NAMALWA (cell line): ENCODE results near the gene SLC38A3.

Experiments
- DNase-seq: peaks from one replicate; pipeline ENCODE4 v3.0.0-alpha.2; 2015; ENCODE audit warnings: low spot score

SLC38A3 gene

DNA sequence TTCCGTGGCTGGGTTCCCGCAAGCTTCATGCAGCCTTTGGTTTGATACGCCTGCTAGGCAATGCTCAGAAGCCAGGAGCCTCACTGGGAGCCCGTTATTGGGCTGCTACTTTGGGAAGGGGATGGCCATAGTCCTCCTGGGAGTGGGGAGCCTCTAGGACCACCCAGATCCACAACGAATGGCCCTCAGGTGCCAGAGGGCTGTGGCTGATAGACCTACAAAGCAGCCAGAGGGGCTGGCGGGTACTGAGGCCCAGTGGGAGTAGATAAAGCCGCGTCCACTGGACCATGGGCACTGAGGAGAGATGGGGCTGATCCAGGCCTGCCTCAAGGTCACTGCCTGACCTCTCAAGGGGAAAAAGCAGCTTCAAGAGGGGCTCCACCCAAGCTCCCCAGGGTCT, 12.9 kb upstream of the SLC38A3 start:
- no peak for DNase-seq

DNA sequence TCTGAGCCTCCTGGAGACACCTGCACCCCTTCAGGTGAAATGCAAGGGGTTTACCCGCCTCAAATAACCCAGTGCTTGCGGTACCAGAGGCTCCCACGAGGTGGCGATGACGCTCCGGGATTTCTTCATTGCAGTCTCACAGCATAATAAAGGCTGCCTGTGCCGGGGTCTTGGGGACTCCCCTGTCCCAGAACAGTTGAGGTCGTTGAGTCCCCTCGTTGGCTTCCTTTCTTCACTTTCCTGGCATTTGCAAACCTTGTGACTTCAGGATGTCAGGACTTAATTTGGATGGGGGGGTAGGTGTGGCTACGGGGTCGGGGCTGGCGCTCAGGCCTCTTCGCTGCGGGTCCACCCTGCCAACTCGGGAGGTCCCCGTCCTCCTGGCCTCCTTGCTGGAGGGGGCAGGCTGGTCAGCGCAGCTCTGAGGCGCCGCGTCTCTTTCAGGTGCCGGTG, 12.4 kb upstream of the SLC38A3 start:
- DNase-seq: peak; percentile 71

DNA sequence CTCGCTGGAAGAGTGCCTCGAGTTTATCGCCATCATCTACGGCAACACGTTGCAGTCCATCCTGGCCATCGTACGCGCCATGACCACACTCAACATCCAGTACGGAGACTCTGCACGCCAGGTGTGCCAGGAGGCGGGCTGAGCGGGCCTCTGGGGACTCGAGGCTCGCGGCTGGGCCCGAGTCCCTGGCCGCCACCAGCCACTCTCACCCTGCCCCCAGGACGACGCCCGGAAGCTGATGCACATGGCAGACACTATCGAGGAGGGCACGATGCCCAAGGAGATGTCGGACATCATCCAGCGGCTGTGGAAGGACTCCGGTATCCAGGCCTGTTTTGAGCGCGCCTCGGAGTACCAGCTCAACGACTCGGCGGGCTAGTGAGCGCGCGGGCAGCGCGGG, 11.8 kb upstream of the SLC38A3 start:
- DNase-seq: no peak

DNA sequence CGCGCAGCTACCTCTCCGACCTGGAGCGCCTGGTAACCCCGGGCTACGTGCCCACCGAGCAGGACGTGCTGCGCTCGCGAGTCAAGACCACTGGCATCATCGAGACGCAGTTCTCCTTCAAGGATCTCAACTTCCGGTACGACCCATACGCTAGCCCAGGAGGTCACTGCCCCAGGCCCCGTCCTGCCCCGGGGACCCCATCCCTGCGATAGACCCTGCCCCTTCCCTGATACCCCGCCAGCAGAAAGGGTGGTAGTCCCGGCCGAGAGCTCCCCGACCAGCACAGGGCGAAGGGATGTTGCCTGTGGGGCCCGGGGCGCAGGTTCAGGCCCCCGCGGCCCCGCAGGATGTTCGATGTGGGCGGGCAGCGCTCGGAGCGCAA, 11.3 kb upstream of the SLC38A3 start:
- no peak for DNase-seq

DNA sequence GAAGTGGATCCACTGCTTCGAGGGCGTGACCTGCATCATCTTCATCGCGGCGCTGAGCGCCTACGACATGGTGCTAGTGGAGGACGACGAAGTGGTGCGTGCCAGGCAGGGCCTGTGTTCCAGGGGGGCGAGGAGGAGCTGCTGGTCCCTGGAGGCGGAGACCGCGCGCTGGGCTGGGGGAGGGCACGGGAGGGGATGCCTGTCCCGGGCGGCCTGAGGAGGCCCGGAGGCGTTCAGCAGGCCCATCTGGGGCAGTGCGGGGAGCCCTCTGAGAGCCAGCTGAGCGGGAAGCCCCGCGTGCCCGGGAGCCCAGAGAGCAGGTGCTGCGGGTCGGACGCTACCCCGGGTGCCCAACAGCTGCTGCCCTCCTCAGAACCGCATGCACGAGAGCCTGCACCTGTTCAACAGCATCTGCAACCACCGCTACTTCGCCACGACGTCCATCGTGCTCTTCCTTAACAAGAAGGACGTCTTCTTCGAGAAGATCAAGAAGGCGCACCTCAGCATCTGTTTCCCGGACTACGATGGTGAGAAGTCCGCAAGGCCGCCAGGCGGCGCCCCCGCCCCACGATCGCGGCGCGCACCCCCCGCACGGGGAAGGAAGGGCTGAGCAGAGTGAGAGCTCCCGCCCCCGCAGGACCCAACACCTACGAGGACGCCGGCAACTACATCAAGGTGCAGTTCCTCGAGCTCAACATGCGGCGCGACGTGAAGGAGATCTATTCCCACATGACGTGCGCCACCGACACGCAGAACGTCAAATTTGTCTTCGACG, 10.8 kb upstream of the SLC38A3 start:
- peak; percentile 41 for DNase-seq

DNA sequence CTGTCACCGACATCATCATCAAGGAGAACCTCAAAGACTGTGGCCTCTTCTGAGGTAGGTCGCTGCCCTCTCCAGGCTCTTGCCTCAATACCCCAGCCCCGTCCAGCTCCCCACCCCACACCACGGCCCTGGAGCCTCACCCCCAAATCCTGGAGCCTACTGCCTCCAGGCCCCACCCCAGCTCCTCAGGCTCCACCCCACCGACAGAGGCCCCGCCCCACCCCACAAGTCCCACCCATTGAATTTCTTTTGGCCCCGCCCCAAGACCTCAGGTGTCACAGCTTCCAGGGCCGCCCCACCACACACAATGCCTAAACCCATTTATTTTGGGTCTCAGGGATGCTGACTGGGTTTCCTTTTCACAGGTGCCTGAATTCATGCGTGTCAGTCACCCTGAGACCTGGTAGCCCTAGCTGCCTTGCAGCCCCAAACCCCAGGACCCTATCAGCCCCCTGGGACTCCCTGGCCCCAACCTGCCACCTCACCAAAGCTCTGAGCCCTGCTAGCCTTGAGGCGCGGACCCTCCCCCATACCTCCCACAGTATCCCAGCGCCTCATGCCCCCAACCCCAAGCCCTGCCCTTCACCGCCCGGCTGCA, 10.1 kb upstream of the SLC38A3 start:
- peak; percentile 28 for DNase-seq

DNA sequence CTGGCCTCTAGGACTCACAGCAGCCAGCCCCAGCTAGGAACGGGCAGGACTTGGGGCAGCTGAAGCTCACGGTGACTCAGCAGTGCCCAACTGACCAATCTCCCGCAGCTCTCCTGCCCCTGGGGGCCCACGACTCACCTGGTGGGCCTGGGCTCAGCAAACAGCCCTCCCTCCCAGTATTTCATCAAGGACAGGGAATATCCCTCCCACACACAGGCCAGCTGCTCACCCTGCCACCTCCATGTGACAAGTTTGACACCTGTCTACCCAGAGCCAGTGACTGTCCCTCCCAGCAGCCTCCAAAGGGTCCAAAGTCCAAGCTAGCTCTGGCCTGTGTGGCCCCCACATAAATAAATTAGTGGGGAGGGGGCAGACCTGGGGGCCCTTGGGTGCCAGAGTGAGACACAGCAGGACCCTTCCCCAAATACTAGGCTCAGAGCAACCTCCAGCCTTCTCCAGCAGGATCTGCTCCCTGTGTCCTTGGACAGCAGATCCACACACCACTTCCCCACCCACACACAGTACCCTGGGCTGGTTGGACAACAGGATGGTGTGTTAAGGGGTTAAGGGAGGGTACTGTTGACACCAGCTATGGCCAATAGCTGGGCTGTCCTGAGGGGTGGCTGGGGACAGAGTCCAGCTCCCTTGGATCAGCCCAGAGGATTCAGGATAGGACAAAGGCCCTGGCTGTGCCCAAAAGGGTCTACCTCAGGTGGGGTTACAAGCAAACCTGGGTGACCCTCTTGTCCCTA, 9.4 kb upstream of the SLC38A3 start:
- no peak for DNase-seq

DNA sequence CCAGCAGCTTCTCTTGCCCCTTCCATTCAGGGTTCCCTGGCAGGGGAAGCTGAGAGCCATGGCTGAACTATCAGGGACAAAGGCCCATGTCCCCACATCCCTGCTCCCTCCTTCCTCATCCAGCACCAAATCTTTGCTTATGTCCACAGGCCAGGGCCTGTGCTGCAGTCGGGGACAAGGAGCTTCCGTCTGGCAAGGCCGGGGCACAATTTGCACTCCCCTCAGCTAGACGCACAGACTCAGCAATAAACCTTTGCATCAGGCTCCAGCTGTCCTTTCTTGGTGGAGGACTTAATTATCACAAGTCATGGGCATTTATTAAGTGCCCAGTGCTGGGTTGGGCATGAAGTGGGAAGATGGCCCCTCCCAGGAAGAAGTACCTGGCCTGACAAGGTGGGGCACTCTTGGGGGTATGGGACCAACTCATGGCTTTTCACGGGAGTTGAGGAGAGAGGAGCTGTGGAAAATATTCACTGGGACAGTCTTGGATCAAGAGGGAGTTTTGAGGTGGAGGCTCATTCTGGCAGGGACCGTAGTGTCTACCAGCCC, 8.7 kb upstream of the SLC38A3 start:
- no peak for DNase-seq

DNA sequence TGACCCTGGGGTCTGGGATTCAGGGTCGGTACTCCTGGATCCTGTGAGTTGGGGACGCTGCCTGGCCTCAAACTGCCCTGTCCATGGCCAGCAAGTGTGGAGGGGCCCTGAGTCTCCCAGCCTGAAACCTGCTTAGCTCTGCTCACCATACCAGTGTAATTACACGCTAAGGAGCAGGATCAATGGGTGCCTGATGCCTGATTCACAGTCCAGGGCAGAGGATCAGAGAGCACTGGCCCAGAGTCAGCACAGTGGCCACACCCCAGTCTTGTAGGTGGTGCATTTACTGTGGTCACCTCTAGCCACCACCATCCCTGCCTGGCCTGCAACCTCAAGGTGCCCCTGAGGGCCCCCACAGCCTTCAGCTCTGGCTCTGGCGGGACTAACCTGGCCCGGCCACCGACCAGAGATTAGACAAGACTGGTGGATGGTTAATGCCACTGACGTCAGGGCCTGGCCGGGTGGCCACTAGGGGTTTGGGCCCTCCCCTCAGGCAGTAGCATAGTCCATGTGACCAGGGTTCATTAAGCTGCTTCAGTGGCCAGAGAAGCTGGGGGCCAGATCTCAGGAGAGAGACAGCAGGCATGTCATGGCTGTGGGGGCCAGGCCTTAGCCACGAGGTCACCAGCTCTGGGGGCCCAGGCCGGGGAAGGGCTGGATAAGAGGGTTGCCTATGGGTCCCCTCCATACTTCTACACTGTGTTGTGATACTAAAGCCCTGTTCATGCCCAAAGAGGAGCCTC, 3.3 kb upstream of the SLC38A3 start:
- no peak for DNase-seq

DNA sequence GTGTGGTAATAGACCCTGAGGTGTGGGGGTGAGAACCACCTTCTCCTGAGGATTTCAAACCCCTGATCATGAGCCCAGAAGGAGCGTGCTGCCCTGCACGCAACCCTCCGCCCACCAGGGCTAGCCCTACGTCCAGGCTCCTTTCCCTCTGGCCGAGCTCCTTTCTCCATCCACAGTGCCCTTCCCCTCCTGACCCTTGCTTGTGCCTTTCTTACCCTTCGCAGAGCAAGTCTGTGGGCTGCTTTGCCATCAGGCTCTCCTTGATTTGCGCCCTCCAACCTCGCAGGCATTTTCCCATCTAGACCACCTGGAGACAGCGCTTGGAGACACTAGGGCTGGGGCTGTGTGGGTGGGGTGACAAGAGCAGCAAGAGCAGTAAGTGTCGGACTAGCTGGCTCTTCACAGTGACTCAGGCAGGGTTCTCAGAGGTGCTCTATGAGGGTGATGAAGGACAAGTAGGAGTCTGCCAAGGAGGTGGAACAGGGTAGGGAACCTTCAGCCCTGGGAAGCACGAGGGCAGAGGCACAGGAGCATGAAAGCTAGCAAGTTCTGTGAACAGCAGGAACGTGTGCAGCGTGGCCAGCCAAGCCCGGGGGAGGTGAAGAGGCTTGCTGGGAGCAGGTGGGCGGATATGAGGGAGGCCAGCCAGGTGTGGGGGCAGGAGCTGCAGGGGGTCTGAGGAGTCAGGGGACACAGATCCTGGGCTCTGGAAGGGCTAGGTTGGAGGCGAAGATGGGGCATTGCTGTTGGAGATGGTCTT, 2.5 kb upstream of the SLC38A3 start:
- DNase-seq: no peak

DNA sequence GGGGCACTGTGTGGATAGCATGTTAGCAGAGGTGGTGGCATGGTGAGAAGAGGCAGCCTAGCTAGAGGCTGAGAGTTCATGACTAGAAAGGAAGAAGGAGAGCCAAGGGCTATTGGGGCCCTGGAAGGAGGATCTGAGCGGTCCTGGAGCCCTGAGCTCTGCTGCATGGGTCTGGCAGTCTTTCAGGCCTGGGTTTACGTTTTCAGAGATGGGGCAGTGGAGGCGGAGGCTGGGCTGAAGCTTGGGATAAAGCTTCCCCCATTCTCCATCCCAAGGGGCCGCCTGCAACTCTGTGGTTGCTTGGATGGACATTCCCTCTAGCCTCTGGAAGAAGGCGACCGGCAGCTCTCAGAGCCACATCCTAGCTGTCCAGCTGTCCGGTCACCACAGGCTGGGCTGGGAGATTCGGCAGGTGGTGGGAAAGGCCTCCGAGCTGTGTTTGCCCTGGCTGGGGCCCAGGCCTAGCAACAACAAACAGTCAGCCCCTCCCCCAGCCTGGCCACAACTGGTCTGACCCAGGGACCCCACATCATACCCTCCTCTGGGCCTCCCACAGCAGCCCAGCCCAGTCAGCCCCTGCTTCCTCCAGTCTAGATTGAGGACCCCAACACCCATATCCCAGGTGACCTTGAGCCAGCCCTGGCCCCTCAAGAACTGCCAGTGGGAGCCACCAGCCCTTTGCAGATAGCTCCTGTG, 1.8 kb upstream of the SLC38A3 start:
- DNase-seq: no peak

DNA sequence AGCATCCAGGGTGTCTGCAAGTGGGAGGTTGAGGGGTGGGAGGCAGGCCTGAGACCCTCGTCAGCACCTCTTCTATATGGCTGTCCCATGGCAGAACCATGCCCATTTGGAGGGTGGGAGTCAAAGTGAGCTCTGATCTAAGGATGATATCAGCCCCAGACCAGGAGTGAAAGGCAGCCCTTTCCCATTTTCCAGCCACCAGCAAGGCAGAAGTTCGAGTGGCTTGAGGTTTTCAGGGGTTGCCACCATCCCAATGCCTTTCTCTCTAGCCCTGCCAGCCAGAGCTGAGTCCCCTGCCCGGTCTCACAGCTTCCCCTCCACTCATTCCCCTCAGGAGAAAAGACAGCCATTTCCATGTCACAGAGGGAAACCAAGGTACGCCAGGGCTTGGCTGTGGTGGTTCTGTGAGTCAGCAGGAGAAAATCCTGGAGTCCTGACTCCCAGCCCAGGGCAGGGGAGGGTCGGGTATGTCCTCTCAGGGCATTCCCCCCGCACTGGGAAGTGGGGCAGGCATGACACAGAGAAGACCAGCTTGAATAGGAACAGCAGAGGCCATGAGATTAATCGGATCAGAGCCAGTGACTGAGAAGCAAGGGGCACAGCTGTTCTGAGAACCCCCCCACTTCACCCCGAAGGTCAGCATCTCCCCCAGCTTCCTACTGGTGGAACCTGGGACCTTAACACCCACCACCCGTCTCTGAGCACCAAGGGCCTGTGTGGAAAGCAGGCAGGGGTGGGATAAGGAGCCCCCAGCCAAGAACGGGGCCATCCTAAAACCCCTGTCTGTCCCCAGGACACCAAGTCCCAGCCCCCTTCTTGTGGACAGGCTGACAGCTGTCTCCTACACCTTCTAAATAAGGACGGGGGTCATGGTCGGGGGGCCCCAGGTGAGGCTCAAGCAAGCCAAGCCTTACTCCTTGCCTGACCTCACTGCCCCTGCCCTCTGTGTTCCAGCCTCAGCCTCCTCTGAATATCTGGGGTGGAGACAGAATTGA, 965 bp upstream of the SLC38A3 start:
- no peak for DNase-seq

DNA sequence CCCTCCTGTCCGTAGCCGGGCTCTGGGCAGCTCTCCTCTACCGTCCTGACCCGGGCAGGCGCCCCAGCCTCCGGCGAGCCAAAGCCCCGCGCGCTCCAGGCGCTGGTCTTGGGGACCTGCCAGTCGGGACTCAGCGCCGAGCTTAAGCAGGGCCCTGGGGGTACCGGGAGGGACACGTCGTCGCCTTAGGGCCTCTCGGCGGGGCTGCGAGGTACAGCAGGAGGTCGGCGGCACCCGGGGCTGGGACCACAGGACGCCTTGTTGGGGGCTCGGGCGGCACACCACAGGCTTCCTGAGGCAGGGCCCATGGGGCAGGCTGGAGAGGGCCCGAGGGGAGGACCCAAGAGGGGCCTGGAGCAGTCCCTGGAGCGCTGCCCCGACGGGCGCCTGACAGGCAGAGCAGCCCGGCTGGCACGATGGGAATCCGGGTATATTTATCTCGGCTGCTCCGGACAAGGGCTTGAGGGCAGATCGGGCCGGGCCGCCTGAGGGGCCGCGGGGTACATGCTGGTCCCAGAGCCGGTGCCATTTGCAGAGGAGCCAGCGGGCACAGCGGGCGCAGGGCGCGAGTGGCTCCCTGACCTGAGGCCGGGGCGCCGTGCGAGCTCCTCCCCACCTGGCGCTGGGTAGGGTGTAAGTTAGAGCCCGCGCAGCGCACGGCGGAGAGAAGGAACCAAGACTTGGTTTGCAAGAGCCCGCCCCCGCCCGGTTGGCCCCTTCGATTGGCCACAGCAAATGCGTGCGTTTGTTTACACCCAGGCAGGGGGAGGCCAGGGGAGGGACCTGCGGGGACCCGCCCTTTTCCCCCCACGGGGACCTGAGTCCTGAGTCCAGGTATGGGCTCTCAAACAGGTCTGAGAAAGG, 574 bp downstream of the SLC38A3 start:
- no peak for DNase-seq

DNA sequence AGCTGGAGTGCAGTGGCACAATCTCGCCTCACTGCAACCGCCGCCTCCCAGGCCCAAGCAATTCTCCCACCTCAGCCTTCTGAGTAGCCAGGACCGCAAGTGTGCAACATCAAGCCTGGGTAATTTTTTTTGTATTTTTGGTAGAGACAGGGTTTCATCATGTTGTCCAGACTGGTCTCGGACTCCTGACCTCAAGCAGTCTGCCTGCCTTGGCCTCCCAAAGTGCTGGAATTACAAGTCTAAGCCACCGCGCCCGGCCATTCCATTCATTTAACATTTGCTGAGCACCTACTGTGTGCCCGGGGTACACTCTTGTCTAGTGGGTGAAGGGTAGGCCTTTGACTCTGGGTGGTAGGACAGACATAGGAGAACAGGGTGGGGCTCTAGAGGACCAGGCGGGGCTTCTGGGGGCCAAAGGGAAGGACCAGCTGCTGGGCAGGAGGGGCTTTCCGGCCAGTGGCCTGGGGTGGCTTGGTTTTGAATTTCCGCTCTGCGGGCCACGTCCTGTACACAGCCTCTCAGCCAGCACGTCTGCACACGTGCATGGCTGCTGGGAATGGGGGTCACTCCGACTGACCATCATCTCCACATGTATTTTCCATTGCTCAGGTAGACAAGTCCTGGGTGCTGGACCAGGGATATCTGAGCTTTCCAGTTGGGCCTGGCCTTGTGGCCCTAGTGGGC, 2.4 kb downstream of the SLC38A3 start:
- DNase-seq: no peak

DNA sequence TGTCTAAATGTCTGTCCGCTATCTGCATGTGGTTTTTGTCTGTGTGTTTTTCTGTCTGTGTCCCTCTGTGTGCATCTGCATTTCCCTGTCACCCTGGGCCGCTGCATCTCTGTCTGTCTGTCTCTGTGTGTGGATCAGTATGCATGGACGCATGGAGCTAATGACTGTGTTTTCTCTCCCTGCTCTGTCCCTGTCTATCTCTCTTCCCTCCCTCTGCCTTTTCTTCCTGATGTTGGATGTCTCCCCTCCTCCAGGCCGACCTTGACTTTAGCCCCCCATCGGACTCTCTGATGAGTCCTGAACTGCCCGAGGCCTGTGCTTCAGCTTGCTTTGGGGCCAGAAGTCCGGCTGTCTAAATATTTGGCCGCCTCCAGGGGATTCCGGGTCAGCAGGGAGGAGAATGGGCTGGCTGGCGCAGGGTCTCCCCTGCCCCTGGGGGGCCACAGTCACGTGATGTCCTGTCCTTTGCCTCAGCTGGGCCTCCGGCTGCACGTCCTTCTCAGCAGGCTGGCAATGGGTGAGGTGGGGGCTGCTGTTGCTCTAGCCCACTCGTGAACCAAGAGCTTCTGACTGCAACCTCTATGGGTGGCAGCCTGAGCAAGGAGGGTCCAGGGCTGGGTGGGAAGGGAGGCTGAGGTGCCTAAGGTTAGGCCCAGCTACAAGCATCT, 3.7 kb downstream of the SLC38A3 start:
- no peak for DNase-seq

DNA sequence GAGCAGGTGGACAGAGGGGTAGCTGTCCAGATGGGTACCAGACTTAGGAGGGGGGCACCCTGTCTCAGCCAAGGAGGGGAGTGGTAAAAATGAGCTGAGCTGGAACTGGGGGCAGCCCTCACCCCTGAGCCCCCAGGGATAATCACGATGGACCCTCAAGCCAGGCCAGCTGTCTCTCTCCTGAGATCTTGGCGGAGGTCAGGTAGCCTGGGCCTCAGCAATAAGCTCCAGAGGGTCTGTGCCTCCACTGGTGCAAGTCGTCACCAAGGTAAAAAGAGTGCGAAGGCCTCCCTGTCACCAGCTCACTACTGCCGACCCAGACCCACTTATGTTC, 5.1 kb downstream of the SLC38A3 start:
- no peak for DNase-seq
